ENCODE results near the gene SLC2A4RG. TPM values are rescaled to one million over a fixed set of nuclear protein-coding genes. Genes with fewer than 3 reads are reported as not detected.

Gene SLC2A4RG
- polyA plus RNA-seq, 1 donor = 61.5 TPM

GRCh38 chr20:63758152-63758551 is 18.6 kb downstream of the SLC2A4RG start:
- no peak for DNase-seq
- H3K36me3 ChIP-seq (ENCODE audit: control insufficient read depth, insufficient read depth, low read length) = no peaks in the 10 kb centered on the region
- no peak overlapping the region for H3K27ac ChIP-seq (ENCODE audit: low read length)
- H3K9me3 ChIP-seq (ENCODE audit: control insufficient read depth, low read depth, low read length) = no peaks in the 10 kb centered on the region
- 100% methylated on average over 1 of the region's 7 CpGs for WGBS (ENCODE audit: insufficient coverage, low lambda C conversion rate)
- H3K4me1 ChIP-seq (ENCODE audit: control insufficient read depth, insufficient read depth, low read length) = no peaks in the 10 kb centered on the region
- H3K4me3 ChIP-seq (ENCODE audit: low read length) = no peak overlapping the region
- no peaks in the 10 kb centered on the region for H3K27me3 ChIP-seq (ENCODE audit: control insufficient read depth, insufficient read depth, low read length)

- H3K27ac ChIP-seq (ENCODE audit: low read length) = no peak overlapping the region
- DNase-seq = no peak
- H3K9me3 ChIP-seq (ENCODE audit: control insufficient read depth, low read depth, low read length) = no peaks in the 10 kb centered on the region
- no peaks in the 10 kb centered on the region for H3K36me3 ChIP-seq (ENCODE audit: control insufficient read depth, insufficient read depth, low read length)
- H3K27me3 ChIP-seq (ENCODE audit: control insufficient read depth, insufficient read depth, low read length) = no peaks in the 10 kb centered on the region
- no peak overlapping the region for H3K4me3 ChIP-seq (ENCODE audit: low read length)
- H3K4me1 ChIP-seq (ENCODE audit: control insufficient read depth, insufficient read depth, low read length) = no peaks in the 10 kb centered on the region
- WGBS (ENCODE audit: insufficient coverage, low lambda C conversion rate) = 100% methylated on average over 2 of the region's 7 CpGs
Observed at GRCh38 chr20:63759377-63759901, 19.9 kb downstream of the SLC2A4RG start.

- Histone ChIP-seq H3K27me3 (ENCODE audit: control insufficient read depth, insufficient read depth, low read length) (no peaks in the 10 kb centered on the region), H3K36me3 (ENCODE audit: control insufficient read depth, insufficient read depth, low read length) (no peaks in the 10 kb centered on the region), H3K4me3 (ENCODE audit: low read length) (no peak overlapping the region), H3K4me1 (ENCODE audit: control insufficient read depth, insufficient read depth, low read length) (no peaks in the 10 kb centered on the region), H3K9me3 (ENCODE audit: control insufficient read depth, low read depth, low read length) (no peaks in the 10 kb centered on the region), H3K27ac (ENCODE audit: low read length) (no peak overlapping the region)
- 100% methylated on average over 1 of the region's 16 CpGs for WGBS (ENCODE audit: insufficient coverage, low lambda C conversion rate)
- no peak for DNase-seq
Observed at GRCh38 chr20:63765082-63765873, 25.7 kb downstream of the SLC2A4RG start.

- peaks cover 3% of the 10 kb centered on the region for H3K9me3 ChIP-seq (ENCODE audit: control insufficient read depth, low read depth, low read length)
Observed at GRCh38 chr20:63765902-63766301, 26.3 kb downstream of the SLC2A4RG start.

GRCh38 chr20:63766695-63767426 is 27.3 kb downstream of the SLC2A4RG start:
- Histone ChIP-seq H3K27me3 (ENCODE audit: control insufficient read depth, insufficient read depth, low read length) (no peaks in the 10 kb centered on the region), H3K4me1 (ENCODE audit: control insufficient read depth, insufficient read depth, low read length) (no peaks in the 10 kb centered on the region), H3K9me3 (ENCODE audit: control insufficient read depth, low read depth, low read length) (peaks cover 3% of the 10 kb centered on the region), H3K27ac (ENCODE audit: low read length) (no peak overlapping the region), H3K4me3 (ENCODE audit: low read length) (no peak overlapping the region), H3K36me3 (ENCODE audit: control insufficient read depth, insufficient read depth, low read length) (no peaks in the 10 kb centered on the region)
- WGBS (ENCODE audit: insufficient coverage, low lambda C conversion rate) = no CpG with 5 or more reads among the region's 38 CpGs
- DNase-seq = no peak

More at GRCh38 chr20:63765902-63766301, 26.3 kb downstream of the SLC2A4RG start:
- Histone ChIP-seq H3K4me3 (ENCODE audit: low read length) (no peak overlapping the region), H3K36me3 (ENCODE audit: control insufficient read depth, insufficient read depth, low read length) (no peaks in the 10 kb centered on the region), H3K27me3 (ENCODE audit: control insufficient read depth, insufficient read depth, low read length) (no peaks in the 10 kb centered on the region), H3K4me1 (ENCODE audit: control insufficient read depth, insufficient read depth, low read length) (no peaks in the 10 kb centered on the region), H3K27ac (ENCODE audit: low read length) (no peak overlapping the region)
- DNase-seq = no peak
- WGBS (ENCODE audit: insufficient coverage, low lambda C conversion rate) = no CpG with 5 or more reads among the region's 7 CpGs

- no peak for DNase-seq
- H3K36me3 ChIP-seq (ENCODE audit: control insufficient read depth, insufficient read depth, low read length) = no peaks in the 10 kb centered on the region
- WGBS (ENCODE audit: insufficient coverage, low lambda C conversion rate) = no CpG with 5 or more reads among the region's 18 CpGs
Observed at GRCh38 chr20:63767456-63767855, 27.9 kb downstream of the SLC2A4RG start.

GRCh38 chr20:63767886-63768285 is 28.3 kb downstream of the SLC2A4RG start:
- Histone ChIP-seq H3K27ac (ENCODE audit: low read length) (no peak overlapping the region), H3K4me1 (ENCODE audit: control insufficient read depth, insufficient read depth, low read length) (no peaks in the 10 kb centered on the region), H3K27me3 (ENCODE audit: control insufficient read depth, insufficient read depth, low read length) (no peaks in the 10 kb centered on the region), H3K36me3 (ENCODE audit: control insufficient read depth, insufficient read depth, low read length) (no peaks in the 10 kb centered on the region), H3K9me3 (ENCODE audit: control insufficient read depth, low read depth, low read length) (peaks cover 3% of the 10 kb centered on the region), H3K4me3 (ENCODE audit: low read length) (no peak overlapping the region)
- WGBS (ENCODE audit: insufficient coverage, low lambda C conversion rate) = no CpG with 5 or more reads among the region's 7 CpGs
- no peak for DNase-seq

More at GRCh38 chr20:63767456-63767855, 27.9 kb downstream of the SLC2A4RG start:
- Histone ChIP-seq H3K4me3 (ENCODE audit: low read length) (no peak overlapping the region), H3K4me1 (ENCODE audit: control insufficient read depth, insufficient read depth, low read length) (no peaks in the 10 kb centered on the region), H3K9me3 (ENCODE audit: control insufficient read depth, low read depth, low read length) (peaks cover 3% of the 10 kb centered on the region), H3K27me3 (ENCODE audit: control insufficient read depth, insufficient read depth, low read length) (no peaks in the 10 kb centered on the region), H3K27ac (ENCODE audit: low read length) (no peak overlapping the region)

- no CpG with 5 or more reads among the region's 26 CpGs for WGBS (ENCODE audit: insufficient coverage, low lambda C conversion rate)
- Histone ChIP-seq H3K27me3 (ENCODE audit: control insufficient read depth, insufficient read depth, low read length) (peaks cover 2% of the 10 kb centered on the region), H3K4me3 (ENCODE audit: low read length) (no peak overlapping the region), H3K27ac (ENCODE audit: low read length) (no peak overlapping the region), H3K36me3 (ENCODE audit: control insufficient read depth, insufficient read depth, low read length) (no peaks in the 10 kb centered on the region), H3K9me3 (ENCODE audit: control insufficient read depth, low read depth, low read length) (peaks cover 7% of the 10 kb centered on the region), H3K4me1 (ENCODE audit: control insufficient read depth, insufficient read depth, low read length) (no peaks in the 10 kb centered on the region)
- no peak for DNase-seq
Observed at GRCh38 chr20:63768591-63769515, 29.3 kb downstream of the SLC2A4RG start.

- WGBS (ENCODE audit: insufficient coverage, low lambda C conversion rate) = no CpG with 5 or more reads among the region's 31 CpGs
- Histone ChIP-seq H3K27ac (ENCODE audit: low read length) (no peak overlapping the region), H3K36me3 (ENCODE audit: control insufficient read depth, insufficient read depth, low read length) (no peaks in the 10 kb centered on the region), H3K4me1 (ENCODE audit: control insufficient read depth, insufficient read depth, low read length) (peaks cover 2% of the 10 kb centered on the region), H3K9me3 (ENCODE audit: control insufficient read depth, low read depth, low read length) (peaks cover 7% of the 10 kb centered on the region), H3K27me3 (ENCODE audit: control insufficient read depth, insufficient read depth, low read length) (peaks cover 9% of the 10 kb centered on the region), H3K4me3 (ENCODE audit: low read length) (no peak overlapping the region)
- no peak for DNase-seq
Observed at GRCh38 chr20:63769891-63770474, 30.4 kb downstream of the SLC2A4RG start.

All from large intestine (tissue), 3 donors.